GM12865 (cell line): ENCODE data around the gene PMEPA1.

Experiments
- DNase-seq: peaks from one replicate; pipeline ENCODE4 v3.0.0; 2010; ENCODE audit warnings: low read depth
- H3K4me3 ChIP-seq: 2 replicates; pipeline ENCODE4 v1.5.1; 2011; ENCODE audit warnings: mild to moderate bottlenecking, low read depth, low read length, control low read depth
- TF ChIP-seq, protein P1 (sequence below): IDR thresholded peaks from 2 replicates; pipeline ENCODE4 v1.5.1; 2011; ENCODE audit warnings: low read length, control low read depth, low read depth, inconsistent platforms; ENCODE audit not compliant: insufficient read depth; ENCODE audit errors: missing control alignments

PMEPA1 gene

DNA sequence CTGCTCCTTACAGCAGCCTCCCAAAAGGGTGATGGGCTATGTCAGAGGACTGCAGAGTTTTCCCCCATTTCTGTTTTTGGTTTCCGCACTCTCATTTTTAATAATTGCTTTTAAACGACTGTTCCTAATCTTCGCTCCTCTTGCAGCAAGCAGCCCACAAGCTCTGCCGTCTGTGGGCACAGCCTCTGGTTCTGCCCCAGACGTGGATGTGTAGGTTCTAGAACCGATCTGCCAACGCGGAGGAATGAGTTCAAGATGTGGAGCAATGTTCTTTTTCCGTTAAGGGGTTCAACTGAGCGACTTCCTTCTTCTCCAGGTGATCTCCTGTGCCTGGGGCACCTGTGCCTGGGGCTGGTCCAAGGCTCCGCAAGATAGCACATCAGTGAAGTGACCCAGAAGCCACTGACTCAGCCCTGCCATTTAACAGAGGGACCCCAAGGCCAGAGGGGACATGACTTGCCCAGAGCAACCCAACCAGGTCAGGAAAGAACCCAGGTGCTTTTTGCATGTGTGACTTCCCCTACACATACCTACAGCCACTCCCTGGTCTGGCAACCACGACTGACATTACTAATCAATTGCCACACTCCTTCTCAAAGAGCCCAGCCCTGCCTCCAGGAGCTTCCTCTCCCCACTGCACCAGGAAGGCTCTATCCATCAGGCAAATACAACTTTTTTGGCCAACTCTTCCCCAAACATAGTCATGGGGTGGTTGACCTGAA is 22.7 kb downstream of the PMEPA1 start:
- no peak for DNase-seq
- no peak overlapping the region for H3K4me3 ChIP-seq
- TF ChIP-seq, protein P1, sequence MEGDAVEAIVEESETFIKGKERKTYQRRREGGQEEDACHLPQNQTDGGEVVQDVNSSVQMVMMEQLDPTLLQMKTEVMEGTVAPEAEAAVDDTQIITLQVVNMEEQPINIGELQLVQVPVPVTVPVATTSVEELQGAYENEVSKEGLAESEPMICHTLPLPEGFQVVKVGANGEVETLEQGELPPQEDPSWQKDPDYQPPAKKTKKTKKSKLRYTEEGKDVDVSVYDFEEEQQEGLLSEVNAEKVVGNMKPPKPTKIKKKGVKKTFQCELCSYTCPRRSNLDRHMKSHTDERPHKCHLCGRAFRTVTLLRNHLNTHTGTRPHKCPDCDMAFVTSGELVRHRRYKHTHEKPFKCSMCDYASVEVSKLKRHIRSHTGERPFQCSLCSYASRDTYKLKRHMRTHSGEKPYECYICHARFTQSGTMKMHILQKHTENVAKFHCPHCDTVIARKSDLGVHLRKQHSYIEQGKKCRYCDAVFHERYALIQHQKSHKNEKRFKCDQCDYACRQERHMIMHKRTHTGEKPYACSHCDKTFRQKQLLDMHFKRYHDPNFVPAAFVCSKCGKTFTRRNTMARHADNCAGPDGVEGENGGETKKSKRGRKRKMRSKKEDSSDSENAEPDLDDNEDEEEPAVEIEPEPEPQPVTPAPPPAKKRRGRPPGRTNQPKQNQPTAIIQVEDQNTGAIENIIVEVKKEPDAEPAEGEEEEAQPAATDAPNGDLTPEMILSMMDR = no peak

DNA sequence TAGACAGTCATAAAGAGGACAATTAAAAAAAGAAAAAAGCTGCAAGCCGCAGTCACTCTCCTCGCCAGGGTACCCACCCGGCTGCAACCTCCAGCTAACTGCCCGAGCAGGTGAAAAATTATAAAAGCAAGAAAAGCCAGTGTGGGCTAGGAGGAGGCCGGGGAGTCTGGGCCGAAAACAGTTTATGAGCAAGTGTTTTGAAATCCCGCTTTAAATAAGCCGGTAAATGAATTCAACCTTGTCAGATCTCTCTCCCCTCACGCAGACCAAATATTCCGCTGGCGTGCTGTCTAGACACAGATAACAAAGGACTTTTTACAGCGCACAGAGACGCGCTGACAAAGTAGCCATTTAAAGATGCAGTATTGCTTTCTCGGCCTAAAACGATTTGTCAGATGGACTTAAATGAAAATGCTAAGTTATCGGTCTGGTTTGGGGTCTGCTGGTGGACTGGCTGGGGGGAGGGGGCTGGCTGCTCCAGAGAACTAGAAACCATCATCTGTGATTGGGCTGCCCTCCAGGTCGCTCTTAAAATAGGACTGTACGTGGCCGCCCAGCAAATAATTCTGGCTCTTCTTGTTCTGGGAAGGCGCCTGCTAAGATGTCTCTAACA is 24.6 kb downstream of the PMEPA1 start:
- H3K4me3 ChIP-seq = no peak overlapping the region
- TF ChIP-seq, protein P1 = no peak
- no peak for DNase-seq

DNA sequence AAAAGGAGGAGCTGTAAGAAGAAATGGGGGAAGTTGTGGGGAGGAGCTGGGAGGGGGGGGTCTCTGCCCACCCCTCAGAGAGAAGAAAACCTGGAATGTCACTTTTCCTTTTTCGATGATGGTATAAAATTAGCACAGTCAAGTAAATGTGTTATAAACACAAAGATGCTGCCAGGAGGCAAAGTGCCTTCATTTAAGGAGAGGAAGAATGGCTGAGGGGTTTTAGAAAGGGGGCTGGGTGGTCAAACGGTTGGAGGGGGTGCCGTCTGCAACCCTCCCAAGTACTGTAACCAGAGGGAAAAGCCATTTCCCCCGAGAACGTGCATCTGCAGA is 25.0 kb downstream of the PMEPA1 start:
- no peak overlapping the region for H3K4me3 ChIP-seq
- DNase-seq = no peak
- TF ChIP-seq, protein P1 = no peak

DNA sequence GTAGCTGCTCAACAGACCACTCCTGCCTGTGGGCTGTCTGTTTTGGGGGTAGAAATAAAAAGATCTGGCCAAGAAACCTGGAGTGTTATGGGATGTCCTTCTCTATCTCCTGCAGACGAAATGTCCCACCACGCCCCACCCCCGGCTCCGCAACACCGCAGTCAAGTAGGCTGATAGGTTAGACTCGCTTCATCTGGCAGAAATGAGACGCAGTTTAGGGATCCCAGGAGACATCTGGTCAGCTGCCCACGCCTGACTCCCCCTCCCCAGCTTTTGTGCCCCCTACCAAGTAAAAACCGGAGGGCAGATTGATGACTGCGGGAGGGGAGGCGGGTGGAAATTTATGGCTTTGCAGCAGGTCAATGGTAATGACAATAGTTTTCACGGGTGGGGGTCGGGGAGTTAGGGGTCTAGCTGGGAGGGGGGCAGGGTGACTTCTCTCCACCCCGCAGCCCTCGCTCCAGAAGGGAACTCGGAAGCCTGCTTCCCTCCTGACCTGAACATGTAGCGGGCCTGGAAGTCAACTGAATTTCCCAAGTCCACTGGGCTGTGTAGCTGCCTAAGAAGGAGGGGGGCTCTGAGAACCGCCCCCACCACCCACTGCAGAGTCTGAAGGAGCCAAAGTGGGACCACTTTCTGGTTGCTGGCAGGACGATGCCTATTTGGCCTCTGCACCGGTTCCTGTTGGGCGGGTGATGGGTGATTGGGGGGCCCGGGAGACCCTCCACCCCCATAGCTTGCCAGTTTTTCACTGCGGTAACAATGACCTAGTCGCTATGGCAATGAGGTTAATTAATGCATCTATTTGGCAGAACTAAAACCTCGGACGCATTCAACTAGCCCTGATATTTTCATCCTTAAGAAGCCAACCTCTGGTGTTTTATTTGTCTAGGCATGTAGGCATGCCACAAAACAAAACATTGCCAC is 25.7 kb downstream of the PMEPA1 start:
- TF ChIP-seq, protein P1 = no peak
- no peak overlapping the region for H3K4me3 ChIP-seq
- no peak for DNase-seq

DNA sequence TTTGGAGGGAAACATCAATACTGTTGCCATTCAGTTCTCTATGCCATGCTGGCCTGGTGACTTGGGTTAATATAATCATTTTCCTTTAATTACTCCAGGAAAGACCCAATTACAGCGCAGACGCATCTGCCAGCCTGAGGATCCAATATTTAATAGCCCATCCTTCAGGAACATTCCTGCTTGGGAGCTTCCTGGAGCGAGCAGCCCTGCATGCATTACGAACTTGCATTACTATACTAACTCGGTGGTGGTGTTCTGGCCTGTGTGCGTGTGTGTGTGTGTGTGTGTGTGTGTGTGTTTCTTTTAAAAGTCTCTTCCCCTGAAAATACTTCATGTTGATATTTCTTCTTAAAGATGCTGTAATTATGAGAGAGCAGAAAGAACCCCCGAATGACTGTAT is 26.5 kb downstream of the PMEPA1 start:
- TF ChIP-seq, protein P1 = no peak
- DNase-seq = no peak
- no peak overlapping the region for H3K4me3 ChIP-seq

DNA sequence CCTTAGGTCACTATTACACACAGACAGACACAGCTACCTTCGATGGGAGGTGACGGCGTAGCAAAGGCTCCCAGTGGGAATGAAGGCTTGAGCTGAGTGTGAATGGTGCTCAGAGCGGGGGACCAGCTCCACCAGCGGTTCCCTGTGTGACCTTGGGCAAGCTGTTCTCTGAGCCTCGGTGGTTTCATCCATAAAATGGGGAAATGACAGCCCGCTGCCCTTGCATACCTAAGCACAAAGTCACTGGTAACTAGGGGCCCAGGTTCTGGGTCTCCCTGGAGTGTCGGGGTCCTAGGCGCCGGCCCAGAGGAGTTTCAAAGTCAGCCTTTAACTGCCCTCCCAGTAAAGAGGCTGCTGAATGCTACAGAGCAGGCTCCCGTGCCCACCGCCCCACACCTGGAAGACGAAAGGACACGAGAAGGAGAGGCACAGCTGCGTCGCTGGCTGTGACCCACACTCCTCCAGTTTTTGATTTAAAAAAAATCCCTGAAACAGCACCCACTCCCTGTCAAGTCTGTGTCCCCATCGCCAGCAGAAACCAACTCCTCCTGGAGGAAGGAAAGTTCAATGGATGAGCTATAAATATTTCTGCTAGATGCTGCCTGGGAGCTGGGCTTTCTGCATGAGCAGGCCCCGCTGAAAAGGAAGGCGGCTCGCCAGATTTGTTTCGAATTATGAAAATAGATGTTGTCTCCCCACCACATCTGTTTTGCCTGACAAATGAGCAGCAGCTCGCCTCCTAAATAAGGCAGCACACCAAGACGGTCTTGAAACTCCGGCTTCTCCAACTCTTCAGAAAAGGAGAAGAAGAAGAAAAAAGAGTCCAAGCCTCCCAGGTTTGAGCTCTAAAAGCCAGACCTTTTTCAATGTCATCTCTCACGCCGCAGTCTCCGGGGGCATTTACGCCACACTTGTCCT is 27.4 kb downstream of the PMEPA1 start:
- DNase-seq = peak; percentile 66
- H3K4me3 ChIP-seq = no peak overlapping the region
- TF ChIP-seq, protein P1 = no peak
